DMS53 treated with DMSO at 0.1 percent for 48 hours (cell line): ENCODE results near the gene SLC24A3.

Experiments used
- DNase-seq: peaks from one replicate; lab custom pipeline; 2025; ENCODE audit not compliant: unreplicated experiment; lab: John Stamatoyannopoulos, UW

Gene SLC24A3

DNA sequence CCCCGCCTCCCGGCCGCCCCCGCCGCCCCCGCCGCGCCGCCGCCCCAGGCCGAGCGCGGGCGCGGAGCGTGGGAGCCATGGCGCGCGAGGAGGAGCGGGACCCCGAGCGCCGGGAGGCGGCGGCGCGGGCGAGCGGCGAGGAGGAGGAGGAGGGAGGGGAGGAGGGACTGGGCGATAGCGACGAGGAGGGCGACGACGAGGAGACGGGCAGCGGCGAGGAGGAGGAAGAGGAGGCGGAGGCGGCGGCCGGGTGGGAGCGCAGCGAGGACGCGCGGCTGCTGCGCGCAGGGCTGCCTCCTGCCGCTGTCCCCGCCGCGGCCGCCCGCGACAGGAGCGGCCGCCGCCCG lies at the start of gene SLC24A3:
Gene SLC24A3 (plus strand): TSS at position 174 of the 347 bp plus-strand sequence.
- no peak for DNase-seq

GRCh38 chr20:19170148-19170547 lies 42.3 kb upstream of the SLC24A3 start:
- no peak for DNase-seq

- DNase-seq = no peak
Measured at GRCh38 chr20:19172637-19173036, 39.8 kb upstream of the SLC24A3 start.

GRCh38 chr20:19176470-19177052 lies 35.9 kb upstream of the SLC24A3 start:
- no peak for DNase-seq

DNA sequence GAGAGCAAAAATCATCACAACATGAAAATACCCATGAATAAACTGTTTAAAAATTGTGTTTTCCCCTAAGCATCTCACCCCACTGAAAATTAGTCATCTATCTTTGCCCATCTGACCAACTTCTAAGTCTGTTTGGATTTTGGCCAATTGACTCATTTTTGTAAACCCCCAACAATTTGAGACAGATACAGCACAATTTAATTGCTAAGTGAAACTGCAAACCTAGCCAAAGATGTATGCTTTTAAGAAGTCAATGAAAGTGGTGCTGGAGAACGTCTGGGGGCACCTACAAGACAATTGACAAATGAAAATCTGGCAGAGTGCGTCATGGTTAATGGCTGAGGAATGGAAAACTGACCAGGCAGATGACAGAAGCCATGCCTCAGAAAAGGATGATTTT lies 30.9 kb upstream of the SLC24A3 start:
- DNase-seq = no peak

DNA sequence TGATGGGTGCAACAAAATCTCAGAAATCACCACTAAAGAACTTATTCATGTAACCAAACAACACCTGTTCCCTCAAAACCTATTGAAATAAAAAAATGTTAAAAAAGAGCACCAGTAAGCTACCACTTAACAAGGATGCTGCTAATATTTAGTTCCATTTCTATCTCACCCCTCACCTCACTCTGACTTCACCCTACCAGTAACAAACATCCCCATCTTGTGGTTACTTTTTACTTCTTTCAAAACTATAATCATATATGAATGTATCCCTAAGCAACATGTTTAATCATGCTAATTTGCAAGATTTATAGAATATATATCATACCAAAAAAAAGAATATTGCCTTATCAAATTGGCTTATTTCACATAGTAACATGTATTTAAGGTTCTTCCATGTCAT lies 27.4 kb upstream of the SLC24A3 start:
- DNase-seq = no peak

DNA sequence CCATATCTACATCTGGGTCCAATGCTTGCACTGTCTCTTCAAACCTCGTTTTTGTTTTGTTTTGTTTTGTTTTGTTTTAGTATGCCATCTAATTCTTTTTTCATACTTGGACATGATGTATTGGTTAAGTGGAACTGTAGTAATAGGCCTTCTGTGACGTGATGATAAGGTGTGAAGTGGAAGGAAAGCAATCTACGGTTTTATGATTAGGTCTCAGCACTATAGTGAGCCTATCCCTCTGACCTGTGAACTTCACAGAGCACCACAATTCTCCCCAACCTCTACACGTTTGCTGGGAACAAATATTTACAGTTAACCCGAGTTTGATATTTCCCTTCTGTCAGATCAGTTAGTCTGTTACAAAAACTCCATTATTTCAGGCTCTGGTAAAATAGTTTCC lies 19.1 kb upstream of the SLC24A3 start:
- no peak for DNase-seq

DNA sequence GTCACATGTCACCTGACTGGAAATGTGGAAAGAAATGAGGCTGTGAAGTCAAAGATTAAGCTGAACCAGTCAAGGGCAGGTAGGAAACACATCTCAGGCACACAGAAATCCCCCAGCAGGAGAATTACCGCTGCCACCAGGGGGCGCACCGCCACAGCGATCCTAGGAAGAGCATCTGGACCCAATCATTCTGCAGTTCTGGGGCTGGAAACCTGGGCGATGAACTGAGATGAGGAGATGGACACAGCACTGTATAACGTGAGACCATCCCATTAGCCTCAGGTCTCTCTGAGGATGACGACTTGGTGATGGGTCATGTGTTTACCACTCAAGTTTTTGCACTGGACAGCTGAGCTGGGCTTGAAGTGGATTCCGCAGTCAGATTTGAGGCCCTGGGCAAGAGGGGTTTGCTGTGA lies 6.5 kb upstream of the SLC24A3 start:
- peak; percentile 68 for DNase-seq

DNA sequence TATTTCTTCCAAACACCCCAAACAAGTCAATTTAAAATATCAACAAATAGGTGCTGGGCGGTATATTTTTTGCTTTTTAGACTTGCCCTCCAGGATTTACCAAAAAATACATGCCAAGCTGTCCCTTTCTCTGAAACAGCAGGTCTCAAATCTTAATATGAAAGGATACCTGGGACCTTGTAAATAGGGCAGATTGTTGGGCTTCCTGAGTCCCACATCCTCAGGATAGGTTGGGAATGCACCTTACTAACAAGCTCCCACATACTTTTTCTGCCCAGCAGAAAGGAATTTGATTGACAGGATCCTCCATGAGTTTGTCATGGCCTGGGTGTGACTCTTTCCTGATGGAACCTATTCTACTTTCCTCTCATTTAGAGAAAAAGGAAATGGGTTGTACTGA lies 4.9 kb upstream of the SLC24A3 start:
- no peak for DNase-seq

GRCh38 chr20:19210391-19211155 lies 1.9 kb upstream of the SLC24A3 start:
- no peak for DNase-seq

GRCh38 chr20:19211252-19211651 lies 1.2 kb upstream of the SLC24A3 start:
- DNase-seq = no peak

GRCh38 chr20:19211661-19212468 lies 577 bp upstream of the SLC24A3 start:
- DNase-seq = no peak

DNA sequence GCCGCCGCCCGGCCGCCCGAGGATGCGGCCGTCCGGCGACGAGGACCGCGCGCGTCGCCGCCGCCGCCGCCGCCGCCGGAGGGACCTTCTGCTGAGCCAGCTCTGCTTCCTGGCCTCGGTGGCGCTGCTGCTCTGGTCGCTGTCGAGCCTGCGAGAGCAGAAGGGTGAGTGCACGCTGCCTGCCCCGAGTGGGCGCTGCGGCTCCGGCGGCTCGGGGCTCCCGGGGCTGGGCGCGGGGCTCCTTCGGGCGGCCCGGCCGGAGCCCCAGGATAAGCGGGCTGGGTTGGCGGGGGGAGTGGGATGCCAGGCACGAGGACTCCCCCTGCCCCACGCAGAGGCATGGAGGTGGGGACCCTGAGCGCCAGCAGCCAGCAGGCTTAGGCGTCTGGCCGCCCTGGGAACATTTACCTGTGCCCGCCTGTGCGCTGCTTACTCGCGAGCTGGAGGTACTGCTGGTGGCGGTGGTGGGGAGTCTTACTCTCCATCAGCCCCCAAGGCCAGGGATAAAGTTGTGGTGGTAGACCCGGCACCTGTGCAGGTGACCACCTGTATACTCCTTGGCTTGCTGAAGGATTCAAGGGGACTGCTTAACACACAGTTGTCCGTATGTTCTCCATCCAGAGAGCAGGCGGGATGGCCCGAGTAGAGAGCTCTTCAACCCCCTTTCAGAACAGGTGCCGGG lies 520 bp downstream of the SLC24A3 start:
- peak; percentile 64 for DNase-seq

- DNase-seq = no peak
Measured at GRCh38 chr20:19213946-19214490, 1.6 kb downstream of the SLC24A3 start.

- DNase-seq = no peak
Measured at GRCh38 chr20:19218411-19218810, 6.0 kb downstream of the SLC24A3 start.

GRCh38 chr20:19222520-19223040 lies 10.1 kb downstream of the SLC24A3 start:
- DNase-seq = no peak

- no peak for DNase-seq
Measured at GRCh38 chr20:19223640-19224039, 11.2 kb downstream of the SLC24A3 start.

DNA sequence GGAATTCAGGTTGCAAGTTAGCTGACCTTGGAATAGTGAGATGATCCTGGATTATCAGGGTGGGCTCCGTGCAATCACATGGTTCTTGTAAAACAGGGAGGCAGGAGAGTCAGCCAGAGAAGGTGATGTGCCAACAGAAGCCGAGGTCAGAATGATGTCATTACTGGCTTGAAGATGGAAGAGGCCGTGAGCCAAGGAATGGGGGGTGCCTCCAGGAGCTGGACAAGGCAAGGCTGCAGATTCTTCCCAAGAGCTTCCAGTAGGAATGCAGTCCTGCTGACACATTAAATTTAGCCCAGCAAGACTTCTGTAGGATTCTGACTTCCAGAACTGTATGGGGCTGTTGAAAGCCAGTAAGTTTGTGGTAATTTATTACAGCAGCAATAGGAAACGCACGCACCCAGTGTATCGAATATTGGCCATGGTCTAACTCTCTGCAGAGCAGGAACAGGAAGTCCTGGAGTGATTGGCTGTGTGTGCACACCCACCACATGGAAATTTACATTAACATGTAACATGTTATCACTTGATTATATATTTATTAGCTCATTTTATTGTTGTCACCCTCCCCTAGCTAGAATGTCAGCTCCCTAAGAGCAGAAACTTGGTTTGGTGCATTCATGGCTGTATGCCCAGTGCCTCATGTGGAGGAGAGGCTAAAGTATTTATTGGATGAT lies 19.1 kb downstream of the SLC24A3 start:
- no peak for DNase-seq

DNA sequence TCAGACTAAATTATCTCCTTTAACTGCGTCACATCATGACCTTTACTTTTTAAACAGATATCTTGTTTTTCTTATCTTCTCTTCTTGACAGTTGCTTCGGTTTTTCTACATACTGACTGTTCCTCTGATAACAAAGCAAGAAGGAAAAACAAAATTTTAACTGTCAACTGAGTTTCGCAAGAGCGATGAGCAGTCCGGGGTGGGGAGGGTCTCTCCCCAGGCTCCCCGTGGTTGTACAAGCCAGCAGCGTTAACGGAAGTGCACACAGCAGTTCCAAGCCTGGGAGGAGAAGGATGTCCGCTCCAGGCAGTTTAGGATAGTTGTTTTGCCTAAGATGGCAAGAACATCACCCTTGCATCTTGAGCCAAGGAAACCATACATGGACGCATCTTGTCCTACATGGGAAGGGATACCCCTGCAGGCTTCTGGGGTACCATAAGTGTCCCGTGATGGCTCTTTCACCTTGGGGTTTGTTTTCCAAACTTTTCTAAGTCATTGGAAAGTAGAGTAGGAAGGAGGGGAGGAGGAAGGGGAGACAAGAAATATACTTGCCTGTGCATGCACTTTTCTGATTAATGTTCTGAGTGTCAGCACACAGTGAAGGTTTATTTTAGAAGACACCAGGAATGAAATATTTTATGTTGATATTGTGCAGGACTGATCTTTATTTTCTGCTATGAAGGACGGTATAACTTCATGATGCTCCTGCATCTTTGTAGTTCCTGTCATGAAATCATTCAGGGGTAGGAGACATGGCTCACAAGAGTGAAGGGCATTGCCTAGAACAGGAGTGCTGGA lies 20.8 kb downstream of the SLC24A3 start:
- no peak for DNase-seq
